SU-DHL-6 (cell line): ENCODE results near the gene C20orf204.

ENCODE experiments used
- CTCF ChIP-seq: fragments of 200-600 bp; sonication (generic); IDR thresholded peaks from one replicate; pipeline ENCODE4 v1.5.1; 2017; ENCODE audit warnings: antibody characterized with exemption, mild to moderate bottlenecking, low read length, moderate library complexity; ENCODE audit not compliant: insufficient read depth, poor library complexity, severe bottlenecking
- EZH2phosphoT487 ChIP-seq: fragments of 200-600 bp; sonication (generic), shearing (Covaris generic); conservative IDR thresholded peaks from 2 replicates; pipeline ENCODE4 v1.6.1; 2018; ENCODE audit warnings: mild to moderate bottlenecking, antibody characterized with exemption, low read length, moderate library complexity, mixed read lengths

DNA sequence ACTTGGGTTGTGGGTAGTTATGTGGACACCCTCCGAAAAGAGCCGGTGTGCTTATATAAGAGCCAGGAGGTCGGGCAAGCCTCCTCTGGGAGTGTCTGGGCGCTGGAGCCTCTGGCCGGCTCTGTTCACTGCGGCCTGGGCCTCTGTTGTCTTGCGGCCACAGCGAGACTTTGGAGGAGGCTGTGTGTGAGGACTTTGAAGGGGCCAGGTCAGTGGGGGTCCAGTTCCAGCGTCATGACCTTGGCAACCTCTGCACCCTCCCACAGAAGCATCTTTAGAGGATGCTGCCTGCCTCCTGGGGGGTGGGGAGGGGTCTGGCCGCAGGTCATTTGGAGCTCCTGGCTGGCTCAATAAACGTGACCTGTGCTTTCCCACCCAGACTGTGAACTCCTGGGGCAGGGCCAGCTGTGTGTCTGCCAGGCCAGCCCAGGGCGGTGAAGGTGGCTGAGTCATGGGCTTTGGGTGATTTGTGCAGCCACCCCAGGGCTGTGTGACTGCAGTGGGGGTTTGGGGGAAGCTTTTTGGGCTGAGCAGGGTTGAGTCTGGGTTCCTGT, 28.2 kb downstream of the C20orf204 start:
- TF ChIP-seq CTCF (no peak), EZH2phosphoT487 (no peak)
